Spleen (tissue), 11 donors: Measurements from ENCODE around the gene PPP2R3A. TPM values are rescaled to one million over a fixed set of nuclear protein-coding genes. Genes with fewer than 3 reads are reported as not detected.

Experiments used
- DNase-seq: peaks from one replicate; pipeline ENCODE4 v3.0.0-alpha.2; 2020
- H3K27ac ChIP-seq, 8 donors: fragments of 200-600 bp; sonication (generic) in 7 of 8; 1 replicate in 4 of 8; 2 replicates in 4 of 8; pipeline versions ENCODE4 v1.5.0 to v1.8.0; 2016 to 2021; ENCODE audit warnings: inconsistent platforms in 4 of 8, mild to moderate bottlenecking in 4 of 8, moderate library complexity in 1 of 8
- H3K27me3 ChIP-seq, 7 donors: fragments of 200-600 bp; sonication (generic) in 6 of 7; replicated peaks in 1 of 7; 1 replicate in 4 of 7; 2 replicates in 3 of 7; pipeline versions ENCODE4 v1.5.0 to v1.8.0; 2016 to 2021; ENCODE audit warnings: inconsistent platforms in 3 of 7, mild to moderate bottlenecking in 1 of 7
- H3K36me3 ChIP-seq, 6 donors: fragments of 200-600 bp; sonication (generic) in 5 of 6; 1 replicate in 4 of 6; 2 replicates in 2 of 6; pipeline versions ENCODE4 v1.5.0 to v1.8.0; 2016 to 2021; ENCODE audit warnings: inconsistent platforms in 2 of 6
- H3K4me1 ChIP-seq, 6 donors: fragments of 200-600 bp; sonication (generic) in 5 of 6; 1 replicate in 3 of 6; 2 replicates in 3 of 6; pipeline versions ENCODE4 v1.5.0 to v1.8.0; 2016 to 2021; ENCODE audit warnings: inconsistent platforms in 3 of 6
- H3K4me3 ChIP-seq, 8 donors: fragments of 200-600 bp; sonication (generic) in 7 of 8; 1 replicate in 4 of 8; 2 replicates in 4 of 8; pipeline versions ENCODE4 v1.5.0 to v1.8.0; 2016 to 2021; ENCODE audit warnings: inconsistent platforms in 4 of 8, mild to moderate bottlenecking in 4 of 8, moderate library complexity in 2 of 8
- H3K9me3 ChIP-seq, 8 donors: fragments of 200-600 bp; sonication (generic) in 7 of 8; 1 replicate in 4 of 8; 2 replicates in 4 of 8; pipeline versions ENCODE4 v1.5.0 to v1.8.0; 2016 to 2021; ENCODE audit warnings: inconsistent platforms in 4 of 8
- CTCF ChIP-seq, 11 experiments: fragments of 200-600 bp in 7 of 11; fragments of 450-650 bp in 4 of 11; sonication (generic) in 4 of 11; IDR thresholded peaks in 8 of 11; conservative IDR thresholded peaks in 3 of 11; 1 replicate in 7 of 11; 2 replicates in 4 of 11; pipeline versions ENCODE4 v1.4.0 to v1.8.0; 2016 to 2021; ENCODE audit warnings: antibody characterized with exemption in 11 of 11, inconsistent platforms in 4 of 11, mild to moderate bottlenecking in 1 of 11
- POLR2A ChIP-seq, 3 donors: fragments of 450-650 bp; IDR thresholded peaks; one replicate each; pipeline ENCODE4 v1.5.1; 2017; ENCODE audit warnings: antibody characterized with exemption in 3 of 3, mild to moderate bottlenecking in 1 of 3
- POLR2AphosphoS5 ChIP-seq, 3 donors: sonication (generic); formaldehyde crosslinking; IDR thresholded peaks; one replicate each; pipeline ENCODE4 v1.5.1; 2017; ENCODE audit warnings: antibody characterized with exemption in 3 of 3
- WGBS, 5 donors: extraction: QIAGEN DNeasy Blood & Tissue Kit in 3 of 5; methylation state at CpG; one replicate each; pipeline versions ENCODE4 v1.1.5 to v1.1.7; 2013 to 2018; 5-methylcytosine and 5-hydroxymethylcytosine counted together
- intact Hi-C: fragments of 100-400 bp; cut with DNase I; formaldehyde crosslinking; loops from one replicate; pipeline ENCODE4 v1.15.0; 2023; ENCODE audit warnings: low total_unique reads
- polyA plus RNA-seq, 3 donors: library from polyadenylated mRNA; stranded (reverse); fragments of 200-250 nt; gene quantifications; one replicate each; pipeline ENCODE4 v1.2.1, GENCODE V29; 2013
- total RNA-seq, 7 donors: library from RNA; depleted of rRNA in 3 of 7; stranded (reverse); fragments of >200 nt in 3 of 7; fragmentation: NEBNext Ultra II Directional in 4 of 7; extraction: Animal tissue kit (Norgen Biotek cat#: 25700) in 4 of 7; gene quantifications; one replicate each; pipeline versions ENCODE4 v1.1.0 to v1.2.1, GENCODE V29; 2016 to 2021
- donor health status: healthy with polysubstance abuse.
- donor health status: DM: no; HTN: no; CAD: no; lungs with moderate emphysema.
- donor health status: DM: no; HTN: no; CAD: no.
- donor health status: Bipolar disorder and iron deficiency.
- donor health status: healthy.
- donor health status: DM: no; HTN: no; CAD: no.
- donor health status: DM: yes; HTN: yes; CAD: no.

PPP2R3A gene
- total and polyA plus RNA-seq, 10 donors, result 0.24 to 5.9 (median 3.1) TPM

DNA sequence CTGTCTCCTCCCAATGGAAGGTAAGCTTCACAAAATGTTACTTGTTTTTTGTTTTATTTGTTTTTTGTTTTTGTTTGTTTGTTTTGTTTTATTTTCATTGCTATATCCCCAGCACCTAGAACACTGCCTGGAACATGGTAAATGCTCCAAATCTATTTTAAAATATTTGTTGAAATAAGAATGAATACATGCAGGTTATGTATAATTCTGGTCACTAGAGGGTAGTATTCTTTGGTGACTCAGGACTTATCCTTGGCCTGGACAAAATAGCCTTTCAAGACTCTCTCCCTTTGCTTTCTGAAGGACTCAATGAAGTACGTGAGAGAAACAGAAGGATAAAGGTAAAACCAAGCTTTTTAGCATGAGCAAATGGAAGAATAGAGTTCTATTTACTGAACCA lies 46.9 kb upstream of the PPP2R3A start:
- Histone ChIP-seq H3K27ac (no peak overlapping the region), H3K4me3 (no peak overlapping the region), H3K4me1 (no peaks in the 10 kb centered on the region), H3K27me3 (no peaks in the 10 kb centered on the region), H3K36me3 (no peaks in the 10 kb centered on the region), H3K9me3 (no peaks in the 10 kb centered on the region)
- no peak for DNase-seq
- TF ChIP-seq POLR2A (IDR thresholded peaks at IDR 0.05) (no peak), CTCF (IDR thresholded peaks at IDR 0.05 in 8 of 11, conservative IDR thresholded peaks at IDR 0.05 in 3 of 11) (peak in 1 of 11 experiments; percentile 24)
- intact Hi-C loops, result no loop called here
- WGBS, 5 donors, result 29 to 53% (median 50%) methylated on average over 1 of the region's 1 CpG

DNA sequence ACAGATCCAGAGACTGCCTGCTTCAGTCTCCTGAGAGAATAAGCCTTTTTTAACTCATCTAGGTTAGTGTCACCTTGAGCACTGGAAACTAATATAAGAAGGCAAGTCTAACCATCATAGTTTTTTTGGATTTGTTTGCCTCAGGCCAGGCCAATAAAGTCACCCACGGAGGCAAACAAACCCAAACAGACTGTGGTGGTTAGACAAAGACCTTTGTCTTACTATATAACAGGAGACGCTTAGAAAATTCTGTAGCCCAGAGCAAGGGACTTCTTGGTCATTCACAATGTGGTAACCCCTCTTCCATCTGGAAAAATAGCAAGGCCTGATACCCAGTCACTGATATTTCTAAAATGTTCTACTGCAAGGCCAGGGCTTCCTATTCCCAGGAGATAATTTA lies 45.3 kb upstream of the PPP2R3A start:
- Histone ChIP-seq H3K4me3 (no peak overlapping the region), H3K9me3 (no peaks in the 10 kb centered on the region), H3K36me3 (no peaks in the 10 kb centered on the region), H3K27me3 (no peaks in the 10 kb centered on the region), H3K27ac (no peak overlapping the region), H3K4me1 (no peaks in the 10 kb centered on the region)
- no peak for DNase-seq
- TF ChIP-seq POLR2A (IDR thresholded peaks at IDR 0.05), result no peak
- no peak for TF ChIP-seq CTCF (IDR thresholded peaks at IDR 0.05 in 8 of 11, conservative IDR thresholded peaks at IDR 0.05 in 3 of 11)
- TF ChIP-seq POLR2AphosphoS5 (IDR thresholded peaks at IDR 0.05), result no peak
- intact Hi-C loops, result no loop called here
- 82 to 94% (median 89%) methylated on average over 2 of the region's 2 CpGs for WGBS, 5 donors

DNA sequence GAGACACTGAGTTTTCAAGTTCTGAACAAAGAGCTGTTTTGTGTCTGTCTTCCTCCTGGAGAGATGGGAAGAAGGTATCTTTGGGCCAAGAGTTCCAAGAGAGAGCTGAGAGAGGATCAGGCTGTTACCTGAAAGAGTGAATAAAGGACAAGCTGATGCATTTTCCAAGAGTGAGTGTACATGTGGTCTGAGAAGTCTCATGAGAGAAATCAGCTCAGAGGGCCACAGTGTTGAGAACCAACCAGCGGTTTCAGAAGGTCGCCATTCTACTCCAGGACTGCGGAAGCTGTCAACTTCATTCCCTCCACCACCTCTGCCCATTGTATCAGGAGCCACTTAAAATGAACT lies 42.7 kb upstream of the PPP2R3A start:
- WGBS, 5 donors, result 89 to 95% (median 95%) methylated on average over 3 of the region's 3 CpGs
- intact Hi-C loops, result no loop called here
- H3K9me3 ChIP-seq, result no peaks in the 10 kb centered on the region
- H3K4me1 ChIP-seq, result no peaks in the 10 kb centered on the region
- no peak overlapping the region for H3K27ac ChIP-seq
- H3K27me3 ChIP-seq, result no peaks in the 10 kb centered on the region
- TF ChIP-seq POLR2AphosphoS5 (IDR thresholded peaks at IDR 0.05), result no peak
- no peak for TF ChIP-seq CTCF (IDR thresholded peaks at IDR 0.05 in 8 of 11, conservative IDR thresholded peaks at IDR 0.05 in 3 of 11)
- no peak for TF ChIP-seq POLR2A (IDR thresholded peaks at IDR 0.05)
- H3K36me3 ChIP-seq, result no peaks in the 10 kb centered on the region
- no peak overlapping the region for H3K4me3 ChIP-seq
- no peak for DNase-seq

DNA sequence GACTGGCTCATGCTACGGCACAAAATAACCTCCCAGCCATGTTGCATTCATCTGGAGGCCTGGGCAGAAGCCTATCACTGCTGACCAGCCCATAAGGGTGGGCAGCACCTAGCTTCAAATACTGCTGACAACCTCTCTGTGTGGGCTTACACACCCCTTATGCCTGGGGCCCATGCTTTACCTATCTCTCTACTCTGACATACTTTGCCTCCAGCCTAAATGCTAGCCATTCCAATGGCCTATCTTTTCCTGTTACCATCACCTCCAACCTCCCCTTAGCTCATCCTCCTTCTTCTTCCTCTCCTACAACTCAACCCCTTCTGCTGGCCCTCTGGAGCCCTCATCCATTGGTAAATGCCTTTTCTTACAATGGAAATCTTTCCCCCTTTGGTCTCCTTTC lies 41.0 kb upstream of the PPP2R3A start:
- Histone ChIP-seq H3K36me3 (no peaks in the 10 kb centered on the region), H3K27ac (no peak overlapping the region), H3K4me1 (no peaks in the 10 kb centered on the region), H3K4me3 (no peak overlapping the region), H3K9me3 (no peaks in the 10 kb centered on the region), H3K27me3 (no peaks in the 10 kb centered on the region)
- intact Hi-C loops, result no loop called here
- TF ChIP-seq POLR2AphosphoS5 (IDR thresholded peaks at IDR 0.05) (no peak), POLR2A (IDR thresholded peaks at IDR 0.05) (no peak), CTCF (IDR thresholded peaks at IDR 0.05 in 8 of 11, conservative IDR thresholded peaks at IDR 0.05 in 3 of 11) (no peak)
- 71 to 94% (median 79%) methylated on average over 1 of the region's 1 CpG for WGBS, 5 donors
- DNase-seq, result no peak
